GM21717 (cell line): ENCODE data around the gene OR1J1.

Experiments used
- ATAC-seq: cut with Tn5 transposase; IDR thresholded peaks from one replicate; pipeline ENCODE4 v1.9.1; 2021; ENCODE audit warnings: mild to moderate bottlenecking, moderate library complexity; ENCODE audit not compliant: unreplicated experiment

OR1J1 gene, protein sequence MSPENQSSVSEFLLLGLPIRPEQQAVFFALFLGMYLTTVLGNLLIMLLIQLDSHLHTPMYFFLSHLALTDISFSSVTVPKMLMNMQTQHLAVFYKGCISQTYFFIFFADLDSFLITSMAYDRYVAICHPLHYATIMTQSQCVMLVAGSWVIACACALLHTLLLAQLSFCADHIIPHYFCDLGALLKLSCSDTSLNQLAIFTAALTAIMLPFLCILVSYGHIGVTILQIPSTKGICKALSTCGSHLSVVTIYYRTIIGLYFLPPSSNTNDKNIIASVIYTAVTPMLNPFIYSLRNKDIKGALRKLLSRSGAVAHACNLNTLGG

DNA sequence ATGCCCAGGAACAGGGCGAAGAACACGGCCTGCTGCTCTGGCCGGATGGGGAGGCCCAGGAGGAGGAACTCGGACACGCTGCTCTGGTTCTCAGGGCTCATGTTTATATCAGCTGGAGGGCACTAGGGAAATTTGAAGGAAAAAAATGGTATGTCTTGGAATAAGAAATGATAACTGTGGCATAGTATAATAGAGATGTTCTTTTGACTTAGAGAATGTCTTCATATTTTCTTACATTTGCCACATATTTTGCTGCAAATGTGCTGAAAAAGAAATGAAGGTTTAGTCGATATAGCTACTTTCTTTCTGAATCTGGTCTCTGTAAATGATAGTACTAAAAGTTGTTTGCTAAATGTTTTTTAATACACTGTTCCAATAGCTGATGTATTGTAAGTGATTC lies at the start of gene OR1J1:
OR1J1 (minus strand) TSS at position 101 of the 400 bp plus-strand sequence; CDS start at position 101, 0 bp downstream.
- ATAC-seq, result no peak

DNA sequence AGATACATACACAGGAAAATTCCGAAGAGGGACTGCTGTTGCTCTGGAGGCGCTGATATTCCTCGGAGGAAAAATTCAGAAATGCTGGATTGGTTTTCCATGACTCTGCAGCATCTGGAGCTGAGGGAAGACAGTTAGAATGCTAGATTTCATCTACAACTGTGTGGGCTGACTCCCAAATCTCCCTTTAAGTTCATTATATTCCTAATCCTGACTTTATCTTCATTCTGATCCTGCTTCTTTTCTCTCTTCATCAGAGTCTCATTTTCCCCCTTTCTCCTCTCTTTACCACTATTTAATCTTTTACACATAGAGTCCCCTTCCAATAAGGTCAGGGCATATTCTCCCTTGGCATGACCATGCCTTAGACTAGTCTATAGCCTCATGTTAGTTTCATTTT lies 49.5 kb upstream of the OR1J1 start, which contains the start of gene OR1N1:
OR1N1 (minus strand) TSS at position 101 of the 400 bp plus-strand sequence; CDS start at position 101, 0 bp downstream.
- ATAC-seq, result no peak

DNA sequence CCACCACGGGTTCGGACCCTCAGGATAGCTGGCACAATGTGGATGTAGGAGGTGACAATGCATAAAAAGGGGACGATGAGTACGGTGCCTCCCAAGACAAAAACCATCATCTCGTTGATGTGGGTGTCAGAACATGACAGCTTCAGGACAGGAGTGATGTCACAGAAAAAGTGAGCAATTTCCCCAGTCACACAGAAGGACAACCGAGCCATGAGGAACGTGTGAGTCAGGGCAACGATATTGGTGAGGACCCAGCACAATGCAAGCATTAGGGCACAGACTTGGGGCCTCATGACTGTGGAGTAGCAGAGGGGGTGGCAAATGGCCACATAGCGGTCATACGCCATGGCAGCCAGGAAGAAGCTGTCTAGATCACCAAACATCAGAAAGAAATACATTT lies 48.9 kb upstream of the OR1J1 start:
- no peak for ATAC-seq

DNA sequence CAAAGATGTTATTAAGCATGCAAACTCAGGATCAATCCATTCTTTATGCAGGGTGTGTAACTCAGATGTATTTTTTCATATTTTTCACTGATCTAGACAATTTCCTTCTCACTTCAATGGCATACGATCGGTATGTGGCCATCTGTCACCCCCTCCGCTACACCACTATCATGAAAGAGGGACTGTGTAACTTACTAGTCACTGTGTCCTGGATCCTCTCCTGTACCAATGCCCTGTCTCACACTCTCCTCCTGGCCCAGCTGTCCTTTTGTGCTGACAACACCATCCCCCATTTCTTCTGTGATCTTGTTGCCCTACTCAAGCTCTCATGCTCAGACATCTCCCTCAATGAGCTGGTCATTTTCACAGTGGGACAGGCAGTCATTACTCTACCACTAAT lies 41.6 kb upstream of the OR1J1 start:
- ATAC-seq, result no peak

DNA sequence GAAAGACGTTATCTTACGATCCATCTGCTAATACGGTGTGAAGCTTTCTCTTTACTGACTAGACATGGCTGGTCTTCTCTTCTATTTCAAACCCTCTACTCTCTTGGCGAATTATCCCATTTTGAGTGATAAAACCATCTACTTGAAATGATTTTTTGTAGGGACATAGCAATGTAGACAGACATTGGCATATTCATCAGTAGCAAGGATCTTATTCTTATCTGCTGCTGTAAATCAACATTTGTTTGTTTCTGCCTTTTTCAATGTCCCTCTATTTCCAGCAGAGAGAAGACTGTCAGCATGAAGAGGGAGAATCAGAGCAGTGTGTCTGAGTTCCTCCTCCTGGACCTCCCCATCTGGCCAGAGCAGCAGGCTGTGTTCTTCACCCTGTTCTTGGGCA lies 41.1 kb upstream of the OR1J1 start, which contains the start of gene OR1J4:
OR1J4 (plus strand) TSS at position 301 of the 400 bp plus-strand sequence; CDS start at position 301, 0 bp downstream.
- no peak for ATAC-seq

DNA sequence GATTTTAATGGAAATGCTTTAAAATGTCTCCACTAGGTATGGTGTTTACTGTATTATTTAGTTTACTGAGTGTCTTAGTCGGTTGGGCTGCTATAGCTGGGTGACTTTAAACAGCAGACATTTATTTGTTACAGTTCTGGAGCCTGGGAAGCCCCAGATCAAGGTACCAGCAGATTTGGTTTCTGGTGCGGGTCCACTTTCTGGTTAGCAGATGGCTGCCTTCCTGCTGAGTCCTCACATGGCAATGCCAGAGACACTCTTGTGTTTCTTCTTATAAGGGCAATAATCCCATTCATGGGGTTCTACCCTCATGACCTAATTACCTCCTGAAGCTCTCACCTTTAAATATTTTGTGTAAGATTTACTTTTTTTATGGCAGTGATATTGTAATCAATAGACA lies 40.5 kb upstream of the OR1J1 start:
- ATAC-seq, result no peak

DNA sequence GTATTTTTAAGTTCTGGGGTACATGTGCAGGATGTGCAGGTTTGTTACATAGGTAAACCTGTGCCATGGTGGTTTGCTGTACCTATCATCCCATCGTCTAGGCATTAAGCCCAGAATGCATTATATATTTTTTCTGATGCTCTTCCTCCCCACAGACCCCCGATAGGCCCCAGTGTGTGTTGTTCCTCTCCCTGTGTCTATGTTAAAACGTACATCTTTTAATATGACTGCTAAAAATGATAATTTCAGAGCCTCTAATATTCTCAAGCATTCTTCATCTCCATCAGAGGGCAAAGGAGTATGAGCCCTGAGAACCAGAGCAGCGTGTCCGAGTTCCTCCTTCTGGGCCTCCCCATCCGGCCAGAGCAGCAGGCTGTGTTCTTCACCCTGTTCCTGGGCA lies 32.8 kb upstream of the OR1J1 start, which contains the start of gene OR1J2:
OR1J2 (plus strand) TSS at position 301 of the 400 bp plus-strand sequence; CDS start at position 301, 0 bp downstream.
- no peak for ATAC-seq

DNA sequence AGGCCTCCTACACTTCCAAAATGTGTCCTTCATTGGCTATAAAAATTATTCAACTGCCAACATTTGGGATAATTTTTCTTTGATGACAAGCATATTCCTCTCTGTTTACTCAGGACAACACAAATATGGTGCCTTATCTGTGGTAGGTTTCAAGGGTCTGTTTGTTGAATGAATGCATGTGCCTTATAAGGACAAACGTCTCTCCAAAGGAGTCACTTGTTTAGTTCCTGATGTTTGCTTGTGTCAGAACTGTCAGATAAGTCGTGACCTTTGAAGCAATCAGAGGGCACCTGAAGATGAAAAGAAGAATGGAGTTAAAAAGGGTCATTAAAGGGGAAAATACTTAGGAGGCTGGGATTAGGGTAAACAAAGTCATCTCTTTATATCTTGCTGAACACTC lies 29.2 kb upstream of the OR1J1 start:
- no peak for ATAC-seq

DNA sequence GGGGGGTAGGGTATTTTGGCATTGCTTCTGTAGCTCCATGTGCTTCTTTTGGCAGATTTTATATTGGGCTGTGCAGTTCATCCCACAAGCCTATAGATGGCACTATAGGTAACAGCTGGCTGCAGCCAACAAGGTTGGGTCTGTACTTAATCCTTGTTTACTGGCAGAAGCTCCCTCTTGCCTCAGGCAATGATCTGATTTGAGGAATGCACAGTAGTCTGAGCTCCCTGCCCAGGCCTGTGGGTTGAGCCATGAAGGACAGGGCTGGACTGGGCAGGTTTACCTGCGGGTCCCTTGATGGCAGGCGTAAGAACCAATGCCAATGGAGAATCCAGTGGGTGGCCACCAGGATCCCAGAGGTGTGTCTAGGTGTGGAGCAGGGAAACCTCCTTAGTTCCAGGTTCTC lies 21.2 kb upstream of the OR1J1 start:
- no peak for ATAC-seq

DNA sequence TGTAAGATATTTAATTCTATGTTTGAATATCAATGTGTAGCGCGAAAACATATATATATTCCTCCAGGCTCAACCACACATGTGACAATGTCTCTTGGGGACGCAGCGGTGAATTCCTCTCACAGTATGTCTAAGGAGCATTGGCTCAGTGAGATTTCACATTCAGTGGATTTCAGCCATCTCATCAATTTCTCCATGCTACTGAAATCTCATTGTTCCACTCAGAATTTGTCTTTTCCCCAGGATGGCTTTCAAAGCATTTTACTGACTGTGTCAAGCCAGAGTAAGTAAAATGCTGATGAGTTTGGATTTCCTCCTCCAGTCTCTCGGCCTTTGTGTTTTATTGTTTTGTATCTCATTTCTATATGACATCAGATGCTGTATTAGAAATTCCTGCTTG lies 1.3 kb upstream of the OR1J1 start:
- no peak for ATAC-seq

DNA sequence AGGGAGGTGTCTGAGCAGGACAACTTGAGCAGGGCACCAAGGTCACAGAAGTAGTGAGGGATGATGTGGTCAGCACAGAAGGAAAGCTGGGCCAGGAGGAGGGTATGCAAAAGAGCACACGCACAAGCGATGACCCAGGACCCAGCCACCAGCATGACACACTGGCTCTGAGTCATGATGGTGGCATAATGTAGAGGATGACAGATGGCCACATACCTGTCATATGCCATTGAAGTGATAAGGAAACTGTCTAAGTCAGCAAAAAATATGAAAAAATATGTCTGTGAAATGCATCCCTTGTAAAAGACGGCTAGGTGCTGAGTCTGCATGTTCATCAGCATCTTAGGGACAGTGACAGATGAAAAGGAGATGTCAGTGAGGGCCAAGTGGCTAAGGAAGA lies 380 bp downstream of the OR1J1 start:
- no peak for ATAC-seq

DNA sequence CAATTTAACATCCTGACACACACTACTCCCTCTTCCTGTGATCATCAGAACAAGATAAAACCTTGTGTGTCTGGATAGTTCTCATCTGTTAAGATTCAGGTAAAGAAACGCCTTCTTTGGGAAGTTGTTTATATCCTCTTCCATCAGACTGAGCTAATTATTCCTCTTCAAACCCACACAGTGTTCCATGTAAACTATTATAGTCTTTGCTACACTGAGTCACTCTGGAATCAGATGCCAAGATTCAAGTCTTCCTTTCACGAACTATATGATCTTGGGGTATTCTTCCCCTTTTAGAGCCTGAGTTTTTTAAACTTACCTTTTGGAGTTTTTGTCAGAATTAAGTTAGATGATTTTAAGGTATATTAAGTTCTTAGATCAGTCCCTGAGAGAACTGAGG lies 2.0 kb downstream of the OR1J1 start:
- no peak for ATAC-seq

DNA sequence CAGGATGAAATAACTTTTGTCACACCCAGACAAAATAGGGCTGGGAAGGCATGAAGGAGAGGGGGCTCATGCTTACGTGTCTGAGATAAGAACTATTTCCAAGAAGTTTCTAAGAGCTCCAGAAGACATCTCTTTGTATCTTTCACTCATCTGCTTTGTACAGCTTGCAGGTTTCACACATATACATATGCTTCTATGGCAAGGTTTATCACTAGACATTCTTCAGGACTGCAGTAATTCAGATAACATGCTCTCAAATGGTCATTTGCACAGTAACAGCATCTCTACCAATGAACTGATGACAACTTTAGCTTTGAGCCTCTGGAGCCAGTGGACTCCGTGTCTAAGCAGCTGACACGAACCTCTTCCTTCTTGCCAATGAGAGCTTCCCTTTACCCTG lies 3.2 kb downstream of the OR1J1 start:
- no peak for ATAC-seq

DNA sequence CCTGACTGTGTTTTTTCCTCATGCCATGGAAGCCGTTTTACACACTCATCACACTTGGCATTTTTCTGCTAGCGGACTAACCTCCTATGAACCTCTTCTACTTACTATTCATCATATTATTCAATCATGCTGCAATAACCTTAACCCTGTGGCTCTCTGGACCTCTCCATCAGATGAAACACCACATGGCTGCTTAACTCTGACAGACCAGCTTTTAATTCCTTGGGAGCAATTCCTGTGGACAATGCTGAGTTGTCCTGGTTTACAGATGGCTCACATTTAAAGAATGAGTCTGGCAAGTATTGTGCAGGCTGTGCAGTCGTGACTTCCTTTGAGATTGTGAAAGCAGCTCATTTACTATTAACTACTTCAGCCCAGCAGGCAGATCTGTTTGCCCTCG lies 9.0 kb downstream of the OR1J1 start:
- ATAC-seq, result no peak

DNA sequence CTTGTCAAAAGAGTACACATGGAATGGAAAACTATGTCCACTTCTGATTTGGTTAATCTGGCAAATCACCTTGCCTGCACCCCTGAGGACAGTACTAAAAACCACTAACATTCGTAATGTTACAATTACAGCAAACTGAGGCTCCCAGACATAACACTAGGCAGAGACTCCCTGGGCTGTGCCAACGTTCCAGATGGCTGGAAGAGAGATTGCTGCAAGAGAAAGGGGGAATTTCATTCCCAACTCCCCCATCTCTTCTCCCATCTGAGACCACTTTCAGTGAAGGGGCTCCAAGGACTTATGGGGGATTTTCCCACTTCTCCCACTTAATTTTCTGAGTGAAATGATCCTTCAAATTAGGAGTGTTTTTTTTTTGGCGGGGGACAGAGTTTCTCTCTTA lies 11.3 kb downstream of the OR1J1 start:
- no peak for ATAC-seq

DNA sequence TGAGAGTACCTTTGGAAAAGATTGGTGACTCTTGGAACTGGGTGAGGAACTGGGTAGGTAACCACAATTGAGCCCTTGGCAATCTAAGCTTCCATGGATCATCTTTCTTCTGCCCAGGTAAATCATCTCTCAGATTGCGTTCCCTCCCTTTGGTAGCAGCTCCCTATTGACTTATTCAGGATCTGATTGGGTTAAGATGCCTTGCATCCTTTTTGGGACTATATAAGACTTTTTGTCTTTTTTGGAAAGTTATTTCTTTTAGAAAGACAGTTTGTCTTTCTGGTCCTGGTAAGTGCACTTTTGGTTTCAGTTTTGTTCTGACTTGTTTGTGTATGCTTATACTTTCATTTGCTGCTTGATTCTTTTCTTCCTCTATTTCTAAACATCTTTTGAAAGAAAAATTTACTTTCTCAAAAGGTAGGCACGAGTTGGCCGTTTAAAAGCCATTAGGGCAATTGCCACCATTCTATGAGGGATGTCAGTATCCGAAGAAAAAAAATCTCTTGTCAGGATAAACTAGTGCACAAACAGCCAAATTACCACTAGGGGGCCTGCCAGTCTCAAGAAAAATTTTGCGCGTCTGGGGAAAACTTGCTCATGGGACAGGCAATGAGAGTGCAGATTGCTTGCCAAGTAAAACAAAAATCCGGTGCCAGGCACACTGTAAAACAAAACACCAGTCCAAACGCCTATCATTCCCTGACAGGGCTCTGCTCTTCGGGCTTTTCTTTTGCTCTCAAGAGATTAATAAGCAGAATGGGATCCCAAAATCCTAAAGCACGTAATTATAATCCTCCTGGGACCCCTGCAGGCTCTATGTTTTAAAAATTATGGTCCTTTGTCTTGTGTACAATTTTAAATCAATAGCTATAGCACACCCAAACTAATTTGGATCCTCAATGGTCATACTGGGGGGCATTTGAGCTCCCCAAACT lies 12.8 kb downstream of the OR1J1 start:
- peak; percentile 68 for ATAC-seq

DNA sequence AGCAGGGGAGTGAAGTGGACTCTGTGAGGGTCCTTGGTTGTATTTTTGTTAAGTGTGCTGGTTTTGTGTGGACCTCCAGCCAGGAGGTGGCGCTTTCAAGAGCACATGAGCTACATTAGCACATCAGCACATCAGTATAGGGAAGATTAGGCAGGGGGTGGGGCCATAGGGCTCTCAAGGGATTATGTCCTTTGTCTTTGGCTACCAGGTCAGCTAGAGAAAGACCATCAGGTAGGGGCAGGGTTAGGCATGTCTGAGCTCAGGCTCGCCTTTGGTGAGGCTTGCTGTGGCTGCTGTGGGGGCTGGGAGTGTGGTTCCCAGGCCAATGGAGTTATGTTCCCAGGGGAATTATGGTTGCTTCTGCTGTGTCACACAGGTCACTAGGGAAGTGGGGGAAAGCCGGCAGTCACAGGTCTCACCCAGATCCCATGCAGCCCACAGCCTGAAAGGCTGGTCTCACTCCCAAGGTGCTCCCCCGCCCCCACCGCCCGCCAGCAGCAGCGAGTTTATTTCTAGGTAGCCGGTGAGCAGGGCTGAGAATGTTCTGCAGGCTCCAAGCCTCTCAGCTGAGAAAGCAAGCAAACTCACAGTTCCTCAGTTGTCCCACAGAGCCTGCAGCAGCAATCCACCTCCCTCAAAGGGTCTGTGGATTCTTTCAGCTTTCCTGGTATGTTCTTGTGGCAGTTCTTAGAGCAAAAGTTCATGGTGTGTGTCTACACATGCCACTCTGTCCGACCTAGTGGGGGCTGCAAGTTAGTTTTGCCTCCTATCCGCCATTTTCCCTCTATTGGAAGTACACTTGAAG lies 13.7 kb downstream of the OR1J1 start:
- peak; percentile 84 for ATAC-seq

DNA sequence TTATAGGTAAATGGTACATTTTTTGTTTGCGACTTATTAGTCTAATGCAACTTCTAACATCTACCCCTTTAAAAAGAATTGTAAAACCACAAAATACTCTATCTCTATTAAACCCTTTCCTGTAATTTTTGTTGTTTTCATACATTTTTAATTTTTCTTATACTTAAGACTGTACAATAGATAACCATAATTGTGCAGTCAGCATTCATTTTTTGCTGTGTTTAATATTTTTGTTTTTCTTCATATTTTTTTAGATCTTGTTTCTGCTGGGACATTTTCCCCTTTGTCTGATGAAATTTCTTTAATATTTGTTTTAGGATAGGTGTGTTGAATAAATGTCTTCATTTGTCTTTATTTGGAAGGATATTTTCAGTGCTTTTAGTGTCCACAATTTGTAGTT lies 19.9 kb downstream of the OR1J1 start:
- no peak for ATAC-seq

DNA sequence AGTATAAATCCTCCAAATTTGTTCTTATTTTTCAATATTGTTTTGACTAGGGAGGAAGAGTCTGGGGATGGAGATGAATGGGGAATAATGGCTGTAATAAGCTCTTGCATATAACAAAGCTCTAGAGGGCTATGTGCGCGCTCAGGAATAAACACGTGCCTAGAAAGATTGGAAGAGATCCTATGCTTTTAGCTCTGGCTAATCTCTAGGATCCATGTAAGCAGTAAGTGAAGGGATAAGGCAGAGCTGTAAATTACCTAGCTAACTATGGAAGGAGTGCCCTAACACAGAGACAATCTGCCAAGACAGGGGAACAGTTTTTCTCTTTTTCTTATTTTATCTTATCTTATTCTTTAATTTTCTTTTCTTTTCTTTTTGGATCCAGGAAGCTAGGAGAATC lies 21.6 kb downstream of the OR1J1 start:
- no peak for ATAC-seq

DNA sequence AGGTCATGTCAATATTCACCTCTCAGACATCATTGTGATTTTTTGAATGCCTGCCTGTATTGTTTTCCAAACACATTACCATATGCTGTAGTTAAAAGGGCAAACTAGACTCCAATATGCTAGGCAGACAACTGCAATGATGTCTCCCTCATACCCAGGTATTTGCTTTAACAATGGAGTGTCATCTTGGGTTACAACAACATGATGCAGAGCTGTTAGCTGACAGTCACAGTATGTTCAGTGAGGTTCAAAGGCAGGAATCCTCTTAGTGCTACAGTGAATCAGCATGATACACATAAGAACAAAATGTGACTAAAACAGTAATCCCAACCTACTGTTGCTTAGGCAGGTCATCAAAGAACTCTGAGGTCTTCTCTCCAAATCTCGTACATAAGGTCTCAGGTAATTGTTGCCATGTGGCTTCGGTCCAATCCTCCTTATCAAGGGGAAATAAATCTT lies 24.0 kb downstream of the OR1J1 start:
- no peak for ATAC-seq
